ENCODE measurements around the gene SLC43A3. TPM values are rescaled to one million over a fixed set of nuclear protein-coding genes. Genes with fewer than 3 reads are reported as not detected.
"Not testable (repeated sequence)": the region's sequence is repeated elsewhere in the genome, so short reads cannot be mapped to it uniquely, and the experiment has no call there.

Gene SLC43A3
- total RNA-seq, 1 donor from 2014 or later: 39.5 TPM

- DNase-seq (ENCODE audit: low spot score): no peak
Observed at GRCh38 chr11:57405271-57405860, 21.6 kb downstream of the SLC43A3 start.

GRCh38 chr11:57403802-57404147, 23.1 kb downstream of the SLC43A3 start:
- DNase-seq (ENCODE audit: low spot score): no peak

- DNase-seq (ENCODE audit: low spot score): not testable (repeated sequence)
Observed at GRCh38 chr11:57403003-57403801, 23.7 kb downstream of the SLC43A3 start.

- no peak for DNase-seq (ENCODE audit: low spot score)
Observed at GRCh38 chr11:57402188-57403002, 24.5 kb downstream of the SLC43A3 start.

- no peak for DNase-seq (ENCODE audit: low spot score)
Observed at GRCh38 chr11:57399972-57400578, 26.8 kb downstream of the SLC43A3 start.

- no peak for DNase-seq (ENCODE audit: low spot score)
Observed at GRCh38 chr11:57399221-57399620, 27.7 kb downstream of the SLC43A3 start.

GRCh38 chr11:57397394-57397990, 29.4 kb downstream of the SLC43A3 start:
- DNase-seq (ENCODE audit: low spot score): no peak

GRCh38 chr11:57396744-57397143, 30.2 kb downstream of the SLC43A3 start:
- no peak for DNase-seq (ENCODE audit: low spot score)

- DNase-seq (ENCODE audit: low spot score): no peak
Observed at GRCh38 chr11:57395905-57396623, 30.9 kb downstream of the SLC43A3 start.

- DNase-seq (ENCODE audit: low spot score): no peak
Observed at GRCh38 chr11:57394203-57394965, 32.5 kb downstream of the SLC43A3 start.

- DNase-seq (ENCODE audit: low spot score): no peak
Observed at GRCh38 chr11:57392763-57393105, 34.2 kb downstream of the SLC43A3 start.

GRCh38 chr11:57392066-57392762, 34.7 kb downstream of the SLC43A3 start:
- no peak for DNase-seq (ENCODE audit: low spot score)

GRCh38 chr11:57391539-57391938, 35.4 kb downstream of the SLC43A3 start:
- DNase-seq (ENCODE audit: low spot score): no peak

GRCh38 chr11:57391111-57391510, 35.8 kb downstream of the SLC43A3 start:
- no peak for DNase-seq (ENCODE audit: low spot score)

GRCh38 chr11:57390535-57390934, 36.4 kb downstream of the SLC43A3 start, which contains the start of gene PRG2:
TSS of gene PRG2 (minus strand) at chr11:57390650. CDS start at chr11:57389944, 706 bp downstream.
- no peak for DNase-seq (ENCODE audit: low spot score)

- DNase-seq (ENCODE audit: low spot score): no peak
Observed at GRCh38 chr11:57387289-57388030, 39.5 kb downstream of the SLC43A3 start.

- no peak for DNase-seq (ENCODE audit: low spot score)
Observed at GRCh38 chr11:57386178-57386940, 40.6 kb downstream of the SLC43A3 start.

- DNase-seq (ENCODE audit: low spot score): no peak
Observed at GRCh38 chr11:57380975-57381374, 45.9 kb downstream of the SLC43A3 start, which contains the start of gene PRG3. TSS of gene PRG3 (minus strand) at chr11:57381150. CDS start at chr11:57380708, 442 bp downstream.

All from mucosa of gallbladder (tissue), 1 donor.